Measurements from ENCODE around the gene THYN1. TPM values are rescaled to one million over a fixed set of nuclear protein-coding genes. Genes with fewer than 3 reads are reported as not detected.

The THYN1 gene
- total and polyA plus RNA-seq, 10 donors, result 24.5 to 54.8 (median 39.7) TPM

- WGBS, 5 donors, result 73 to 92% (median 84%) methylated on average over 13 to 15 of the region's 15 CpGs
- no peak for TF ChIP-seq POLR2AphosphoS5 (IDR thresholded peaks at IDR 0.05)
- intact Hi-C loops (cut with DNase I; ENCODE audit: low total_unique reads), result no loop called here
Measured at GRCh38 chr11:134292661-134293060, 39.5 kb upstream of the THYN1 start.

DNA sequence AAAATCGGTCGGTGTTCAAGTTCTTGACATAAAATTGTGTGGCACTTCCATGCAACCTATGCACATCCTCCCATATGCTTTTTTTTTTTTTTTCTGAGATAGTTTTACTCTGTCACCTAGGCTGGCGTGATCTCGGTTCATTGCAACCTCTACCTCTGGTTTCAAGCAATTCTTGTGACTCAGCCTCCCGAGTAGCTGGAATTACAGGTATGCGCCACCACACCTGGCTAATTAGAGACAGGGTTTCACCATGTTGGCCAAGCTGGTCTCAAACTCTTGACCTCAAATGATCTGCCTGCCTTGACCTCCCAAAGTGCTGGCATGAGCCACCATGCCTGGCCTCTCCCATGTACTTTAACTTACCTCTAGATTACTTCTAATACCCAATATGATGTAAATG is 38.0 kb upstream of the THYN1 start:
- Histone ChIP-seq H3K4me3 (no peak overlapping the region), H3K27me3 (replicated peaks in 1 of 7) (peaks cover 0 to 4% (median 0%) of the 10 kb centered on the region in 7 donors), H3K9me3 (no peaks in the 10 kb centered on the region), H3K4me1 (no peaks in the 10 kb centered on the region), H3K27ac (no peak overlapping the region), H3K36me3 (no peaks in the 10 kb centered on the region)
- intact Hi-C loops (cut with DNase I; ENCODE audit: low total_unique reads), result no loop called here
- DNase-seq, result no peak
- no peak for TF ChIP-seq POLR2A (IDR thresholded peaks at IDR 0.05)
- TF ChIP-seq POLR2AphosphoS5 (IDR thresholded peaks at IDR 0.05), result no peak
- TF ChIP-seq, protein P1, sequence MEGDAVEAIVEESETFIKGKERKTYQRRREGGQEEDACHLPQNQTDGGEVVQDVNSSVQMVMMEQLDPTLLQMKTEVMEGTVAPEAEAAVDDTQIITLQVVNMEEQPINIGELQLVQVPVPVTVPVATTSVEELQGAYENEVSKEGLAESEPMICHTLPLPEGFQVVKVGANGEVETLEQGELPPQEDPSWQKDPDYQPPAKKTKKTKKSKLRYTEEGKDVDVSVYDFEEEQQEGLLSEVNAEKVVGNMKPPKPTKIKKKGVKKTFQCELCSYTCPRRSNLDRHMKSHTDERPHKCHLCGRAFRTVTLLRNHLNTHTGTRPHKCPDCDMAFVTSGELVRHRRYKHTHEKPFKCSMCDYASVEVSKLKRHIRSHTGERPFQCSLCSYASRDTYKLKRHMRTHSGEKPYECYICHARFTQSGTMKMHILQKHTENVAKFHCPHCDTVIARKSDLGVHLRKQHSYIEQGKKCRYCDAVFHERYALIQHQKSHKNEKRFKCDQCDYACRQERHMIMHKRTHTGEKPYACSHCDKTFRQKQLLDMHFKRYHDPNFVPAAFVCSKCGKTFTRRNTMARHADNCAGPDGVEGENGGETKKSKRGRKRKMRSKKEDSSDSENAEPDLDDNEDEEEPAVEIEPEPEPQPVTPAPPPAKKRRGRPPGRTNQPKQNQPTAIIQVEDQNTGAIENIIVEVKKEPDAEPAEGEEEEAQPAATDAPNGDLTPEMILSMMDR (IDR thresholded peaks at IDR 0.05 in 8 of 11, conservative IDR thresholded peaks at IDR 0.05 in 3 of 11), result no peak
- WGBS, 5 donors, result 73 to 96% (median 93%) methylated on average over 6 of the region's 6 CpGs

More at GRCh38 chr11:134292661-134293060, 39.5 kb upstream of the THYN1 start:
- Histone ChIP-seq H3K9me3 (no peaks in the 10 kb centered on the region), H3K4me1 (no peaks in the 10 kb centered on the region), H3K36me3 (no peaks in the 10 kb centered on the region), H3K4me3 (no peak overlapping the region), H3K27ac (no peak overlapping the region), H3K27me3 (replicated peaks in 1 of 7) (peaks cover 0 to 4% (median 0%) of the 10 kb centered on the region in 7 donors)
- no peak for DNase-seq

- Histone ChIP-seq H3K4me3 (no peak overlapping the region), H3K36me3 (no peaks in the 10 kb centered on the region), H3K27ac (no peak overlapping the region), H3K27me3 (replicated peaks in 1 of 7) (peaks cover 0 to 4% (median 0%) of the 10 kb centered on the region in 7 donors), H3K9me3 (no peaks in the 10 kb centered on the region), H3K4me1 (no peaks in the 10 kb centered on the region)
- intact Hi-C loops (cut with DNase I; ENCODE audit: low total_unique reads), result no loop called here
- no peak for DNase-seq
- TF ChIP-seq, protein P1 (IDR thresholded peaks at IDR 0.05 in 8 of 11, conservative IDR thresholded peaks at IDR 0.05 in 3 of 11), result no peak
- TF ChIP-seq POLR2A (IDR thresholded peaks at IDR 0.05) (no peak), POLR2AphosphoS5 (IDR thresholded peaks at IDR 0.05) (no peak)
- WGBS, 5 donors, result 82 to 92% (median 89%) methylated on average over 7 of the region's 7 CpGs
Measured at GRCh38 chr11:134290646-134291045, 37.5 kb upstream of the THYN1 start.

DNA sequence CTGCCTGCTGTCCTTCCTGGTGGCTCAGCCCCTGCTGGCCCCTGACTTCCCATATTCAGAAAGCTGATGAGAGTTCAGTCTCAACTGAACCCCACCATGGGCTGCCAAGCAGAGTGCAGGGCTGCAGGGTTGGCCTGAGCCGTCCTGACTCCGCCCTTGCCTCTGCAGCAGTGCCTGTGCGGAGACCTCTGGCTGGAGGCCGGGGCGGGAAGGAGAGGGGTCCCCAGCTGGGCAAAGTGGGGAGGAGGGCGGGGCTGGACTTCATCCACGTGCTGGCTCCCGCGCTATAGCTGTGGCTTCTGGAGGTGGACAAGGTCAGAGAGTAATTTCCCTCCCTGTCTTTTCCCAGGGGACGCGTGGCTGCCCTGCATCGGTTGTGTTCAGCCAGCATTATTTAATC is 36.6 kb upstream of the THYN1 start:
- Histone ChIP-seq H3K27me3 (replicated peaks in 1 of 7) (peaks cover 0 to 4% (median 0%) of the 10 kb centered on the region in 7 donors), H3K36me3 (no peaks in the 10 kb centered on the region), H3K27ac (no peak overlapping the region), H3K4me1 (no peaks in the 10 kb centered on the region), H3K9me3 (no peaks in the 10 kb centered on the region), H3K4me3 (no peak overlapping the region)
- TF ChIP-seq, protein P1 (IDR thresholded peaks at IDR 0.05 in 8 of 11, conservative IDR thresholded peaks at IDR 0.05 in 3 of 11), result no peak
- no peak for TF ChIP-seq POLR2A (IDR thresholded peaks at IDR 0.05)
- TF ChIP-seq POLR2AphosphoS5 (IDR thresholded peaks at IDR 0.05), result no peak
- intact Hi-C loops (cut with DNase I; ENCODE audit: low total_unique reads), result no loop called here
- 51 to 76% (median 55%) methylated on average over 10 to 12 of the region's 12 CpGs for WGBS, 5 donors
- no peak for DNase-seq

GRCh38 chr11:134289167-134289566 is 36.0 kb upstream of the THYN1 start:
- Histone ChIP-seq H3K9me3 (no peaks in the 10 kb centered on the region), H3K4me3 (no peak overlapping the region), H3K36me3 (no peaks in the 10 kb centered on the region), H3K4me1 (no peaks in the 10 kb centered on the region), H3K27ac (no peak overlapping the region), H3K27me3 (replicated peaks in 1 of 7) (peaks cover 0 to 7% (median 0%) of the 10 kb centered on the region in 7 donors)
- no peak for DNase-seq
- intact Hi-C loops (cut with DNase I; ENCODE audit: low total_unique reads), result no loop called here
- WGBS, 5 donors, result 74 to 87% (median 83%) methylated on average over 4 of the region's 4 CpGs
- TF ChIP-seq, protein P1 (IDR thresholded peaks at IDR 0.05 in 8 of 11, conservative IDR thresholded peaks at IDR 0.05 in 3 of 11), result no peak
- TF ChIP-seq POLR2AphosphoS5 (IDR thresholded peaks at IDR 0.05) (no peak), POLR2A (IDR thresholded peaks at IDR 0.05) (no peak)

Data from spleen (tissue), 11 donors.